ENCODE measurements around the gene PIP5K1B.

Gene PIP5K1B

DNA sequence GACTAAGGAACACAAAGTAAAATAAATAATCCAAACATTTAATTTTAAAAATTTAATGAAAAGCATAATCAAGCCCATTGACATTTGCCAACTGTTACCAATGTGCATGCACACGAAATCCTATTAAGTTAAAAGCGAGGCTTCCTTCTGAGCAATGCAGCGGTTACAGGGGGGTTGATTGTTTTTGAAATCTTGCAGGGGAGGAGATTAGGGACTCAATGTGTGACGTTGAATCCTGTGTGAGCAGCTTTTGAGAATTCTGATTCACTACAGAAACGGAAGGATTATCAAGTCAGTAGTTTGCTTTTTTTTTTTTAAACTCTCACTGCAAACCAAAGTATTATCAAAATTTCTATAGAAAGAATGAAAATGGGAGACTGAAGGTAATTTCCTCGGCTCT, 199.4 kb downstream of the PIP5K1B start:
- no peak for DNase-seq (ENCODE audit: low read depth in 2 of 2, low spot score in 1 of 2)

DNA sequence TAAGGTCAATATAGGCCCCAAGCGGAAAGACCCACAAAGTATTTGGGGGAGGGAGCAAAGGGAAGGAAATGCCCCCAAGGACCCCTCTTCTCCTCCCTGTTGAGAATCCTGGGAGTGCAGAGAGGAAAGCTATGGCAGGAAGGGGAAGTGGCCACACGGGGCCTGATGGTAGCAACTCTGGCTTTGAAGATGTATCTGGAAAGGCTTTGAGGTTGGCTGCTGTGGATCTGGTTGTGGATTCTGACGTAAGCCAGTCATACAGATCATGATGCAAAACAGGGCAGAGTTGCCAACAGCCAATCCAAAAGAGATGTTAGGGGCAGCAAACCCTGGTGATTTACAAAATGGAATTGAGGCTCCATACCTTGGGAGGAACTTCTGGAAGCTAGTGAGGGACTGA, 200.1 kb downstream of the PIP5K1B start:
- DNase-seq (ENCODE audit: low read depth in 2 of 2, low spot score in 1 of 2), result no peak

GRCh38 chr9:68907910-68908309, 202.9 kb downstream of the PIP5K1B start:
- no peak for DNase-seq (ENCODE audit: low read depth in 2 of 2, low spot score in 1 of 2)

DNA sequence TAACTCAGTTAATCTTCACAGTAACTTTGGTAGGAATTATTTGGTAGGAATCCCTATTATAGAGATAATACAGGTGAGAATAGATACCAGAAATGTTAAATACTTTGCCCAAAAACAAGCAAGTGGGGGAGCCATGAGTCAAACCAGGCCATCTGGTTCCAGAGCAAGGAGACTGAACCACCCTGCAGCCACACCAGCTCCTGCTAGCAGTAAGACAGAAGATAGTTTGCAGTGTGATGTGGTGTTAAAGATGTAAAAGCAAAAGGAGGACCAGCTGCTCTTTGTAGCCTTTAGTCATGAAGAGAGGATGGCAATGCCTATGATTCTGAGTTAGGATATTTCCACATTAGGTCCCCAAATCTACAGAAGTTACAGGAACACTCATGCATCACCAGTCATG, 207.5 kb downstream of the PIP5K1B start:
- DNase-seq (ENCODE audit: low read depth in 2 of 2, low spot score in 1 of 2), result no peak

DNA sequence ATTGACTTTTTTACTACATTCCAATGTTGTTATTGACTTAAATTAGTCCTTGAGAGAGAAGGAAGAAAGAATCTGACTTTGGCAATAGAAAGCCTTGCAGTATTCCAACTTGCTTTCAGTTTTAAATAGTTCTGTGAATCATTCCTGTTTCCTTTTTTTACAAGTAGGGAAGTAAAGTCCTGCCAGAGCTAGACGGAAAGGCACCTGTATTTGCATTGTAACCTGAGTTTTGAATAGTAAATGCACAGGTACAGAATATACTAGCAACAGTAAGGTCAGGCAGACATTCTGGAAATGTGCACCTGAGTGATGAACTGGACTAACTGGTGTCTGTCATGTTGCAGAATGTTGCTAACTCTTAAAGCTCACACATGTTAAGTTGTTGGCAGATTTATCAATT, 208.0 kb downstream of the PIP5K1B start:
- DNase-seq (ENCODE audit: low read depth in 2 of 2, low spot score in 1 of 2), result no peak

DNA sequence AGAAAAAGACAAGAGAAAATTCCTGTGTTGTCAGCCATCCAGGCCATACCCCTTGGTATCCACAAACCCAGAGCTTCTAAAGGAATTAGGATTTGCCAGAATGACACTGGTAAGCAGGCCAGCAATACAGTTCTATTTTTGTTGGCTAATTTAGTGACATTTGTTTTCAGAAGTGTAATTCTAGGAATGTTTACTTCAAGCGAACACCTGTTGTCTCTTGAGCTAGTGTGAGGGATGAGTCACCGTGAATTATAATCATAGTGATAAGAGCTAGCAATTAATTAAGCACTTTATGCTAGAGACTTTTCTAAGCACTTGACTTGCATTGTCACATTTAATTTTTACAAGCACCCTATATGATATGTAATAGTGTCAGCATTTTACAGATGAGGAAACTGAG, 209.7 kb downstream of the PIP5K1B start:
- DNase-seq (ENCODE audit: low read depth in 2 of 2, low spot score in 1 of 2), result no peak

DNA sequence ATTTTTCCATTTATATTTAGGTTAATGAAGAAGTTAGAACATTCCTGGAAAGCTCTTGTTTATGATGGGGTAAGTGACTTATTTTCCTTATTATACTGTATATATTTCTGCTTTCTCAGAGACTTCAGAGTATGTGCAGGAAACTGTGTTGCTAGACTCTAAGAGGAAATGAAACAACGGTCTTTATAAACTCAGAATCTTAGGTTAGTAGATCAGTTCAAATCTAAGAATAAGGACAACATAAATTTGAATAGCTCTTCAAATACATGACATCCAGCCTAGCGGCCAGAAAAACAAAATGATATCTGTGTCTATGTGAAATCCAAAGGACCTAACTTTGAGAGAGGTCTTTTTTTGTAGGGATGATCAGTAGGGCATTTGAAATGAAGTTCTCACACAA, 214.6 kb downstream of the PIP5K1B start:
- no peak for DNase-seq (ENCODE audit: low read depth in 2 of 2, low spot score in 1 of 2)

- no peak for DNase-seq (ENCODE audit: low read depth in 2 of 2, low spot score in 1 of 2)
Observed at GRCh38 chr9:68920921-68921320, 215.9 kb downstream of the PIP5K1B start.

- no peak for DNase-seq (ENCODE audit: low read depth in 2 of 2, low spot score in 1 of 2)
Observed at GRCh38 chr9:68923480-68923879, 218.4 kb downstream of the PIP5K1B start.

- no peak for DNase-seq (ENCODE audit: low read depth in 2 of 2, low spot score in 1 of 2)
Observed at GRCh38 chr9:68925175-68925574, 220.1 kb downstream of the PIP5K1B start.

DNA sequence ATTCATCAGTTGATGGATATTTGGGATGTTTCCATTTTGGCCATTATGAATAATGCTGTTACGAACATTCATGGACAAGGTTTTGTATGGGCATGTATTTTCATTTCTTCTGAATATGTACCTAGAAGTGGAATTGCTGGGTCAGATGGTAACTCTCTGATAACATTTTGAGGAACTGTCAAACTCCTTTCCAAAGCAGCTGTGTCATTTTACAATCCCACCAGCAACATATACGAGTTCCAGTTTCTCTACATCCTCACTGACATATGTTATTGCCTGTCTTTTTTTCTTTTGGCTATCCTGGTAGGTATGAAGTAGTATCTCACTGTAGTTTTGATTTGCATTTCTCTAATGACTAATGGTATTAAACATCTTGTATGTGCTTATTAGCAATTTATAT, 222.1 kb downstream of the PIP5K1B start:
- DNase-seq (ENCODE audit: low read depth in 2 of 2, low spot score in 1 of 2), result no peak

GRCh38 chr9:68931821-68932220, 226.8 kb downstream of the PIP5K1B start:
- no peak for DNase-seq (ENCODE audit: low read depth in 2 of 2, low spot score in 1 of 2)

GRCh38 chr9:68932458-68932857, 227.4 kb downstream of the PIP5K1B start:
- no peak for DNase-seq (ENCODE audit: low read depth in 2 of 2, low spot score in 1 of 2)

GRCh38 chr9:68933434-68934328, 228.6 kb downstream of the PIP5K1B start:
- no peak for DNase-seq (ENCODE audit: low read depth in 2 of 2, low spot score in 1 of 2)

DNA sequence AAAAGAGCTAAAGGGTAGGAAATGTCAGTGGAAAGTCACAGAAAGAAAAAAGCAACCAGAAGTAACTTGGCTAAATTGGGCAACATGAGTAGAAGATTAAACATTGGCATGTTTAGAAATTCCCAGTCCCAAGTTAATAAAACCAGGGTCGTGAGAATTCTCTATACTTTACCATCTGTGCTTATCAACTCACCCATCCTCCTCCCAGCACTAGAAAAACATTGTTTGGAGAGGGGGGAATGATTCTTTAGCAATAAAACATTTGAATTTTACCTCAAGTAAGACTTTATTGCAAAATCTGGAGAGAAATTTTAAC, 229.2 kb downstream of the PIP5K1B start:
- no peak for DNase-seq (ENCODE audit: low read depth in 2 of 2, low spot score in 1 of 2)

GRCh38 chr9:68940573-68940972, 235.5 kb downstream of the PIP5K1B start:
- no peak for DNase-seq (ENCODE audit: low read depth in 2 of 2, low spot score in 1 of 2)

DNA sequence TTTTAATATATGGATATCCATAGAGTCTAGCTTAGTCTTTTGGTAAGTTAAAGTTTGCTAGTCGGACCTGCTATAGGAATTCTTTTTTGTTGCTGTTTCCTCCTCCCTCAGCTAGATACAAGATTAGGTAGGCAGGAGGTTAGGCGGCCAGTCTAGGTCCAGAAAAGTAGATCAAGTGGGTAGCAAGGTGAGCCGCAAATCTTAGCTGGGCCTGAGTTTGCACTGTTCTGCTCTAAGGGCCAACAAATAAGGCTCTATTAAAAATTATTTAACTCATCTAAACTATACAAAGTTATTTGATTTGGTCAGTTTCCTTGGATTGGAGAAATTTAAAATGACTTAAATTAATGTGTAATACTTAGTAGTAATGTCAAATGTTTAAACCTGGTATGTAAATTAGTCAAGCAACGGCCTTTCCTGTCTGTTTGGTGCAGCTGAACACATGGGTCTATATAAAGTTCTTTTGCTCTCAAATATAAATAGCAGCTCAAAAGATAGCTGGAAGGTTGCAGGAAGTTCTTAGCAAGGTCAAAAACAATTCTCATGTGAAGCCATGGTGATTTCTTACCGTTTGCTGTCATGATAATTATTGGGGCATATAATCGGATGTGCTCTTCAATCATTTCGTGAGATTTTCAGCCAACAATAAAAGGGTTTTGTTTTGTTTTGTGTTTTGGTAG, 236.9 kb downstream of the PIP5K1B start:
- no peak for DNase-seq (ENCODE audit: low read depth in 2 of 2, low spot score in 1 of 2)

GRCh38 chr9:68942790-68943189, 237.8 kb downstream of the PIP5K1B start:
- no peak for DNase-seq (ENCODE audit: low read depth in 2 of 2, low spot score in 1 of 2)

DNA sequence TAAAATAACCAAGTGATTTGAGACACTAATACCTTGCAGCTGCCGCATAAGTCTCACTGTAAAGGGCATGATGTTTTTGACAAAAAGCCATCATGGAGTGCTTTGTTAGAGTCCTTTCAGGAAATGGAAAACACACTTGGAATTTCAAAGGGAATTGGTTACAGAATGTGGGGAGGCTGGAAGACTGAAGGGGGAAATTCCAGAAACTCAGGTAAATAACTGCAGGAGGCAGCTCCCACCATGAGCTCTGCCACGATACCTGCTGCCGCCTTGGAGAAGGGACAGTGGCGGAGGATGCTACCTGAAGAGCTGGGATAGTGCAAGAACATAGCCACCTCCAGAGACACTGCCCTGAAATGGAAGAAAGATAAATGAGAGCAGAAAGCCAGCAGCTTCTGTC, 242.0 kb downstream of the PIP5K1B start:
- no peak for DNase-seq (ENCODE audit: low read depth in 2 of 2, low spot score in 1 of 2)

- DNase-seq (ENCODE audit: low read depth in 2 of 2, low spot score in 1 of 2), result no peak
Observed at GRCh38 chr9:68947842-68948569, 243.0 kb downstream of the PIP5K1B start.

GRCh38 chr9:68949271-68950000, 244.4 kb downstream of the PIP5K1B start:
- DNase-seq (ENCODE audit: low read depth in 2 of 2, low spot score in 1 of 2), result no peak

Data from stimulated activated CD8-positive, alpha-beta memory T cell treated with anti-CD3 and anti-CD28 coated beads, Interleukin-4, amount 100 ng/mL, for 4 hours (primary cell).